ENCODE measurements around the gene CDH4.

- TF ChIP-seq CTCF (IDR thresholded peaks at IDR 0.05; ENCODE audit: insufficient read depth, low read depth, low read length) (no peak), EZH2 (IDR thresholded peaks at IDR 0.05; ENCODE audit: insufficient read depth, low read length) (no peak)
Measured at GRCh38 chr20:61668771-61669503, 416.9 kb downstream of the CDH4 start.

Measured in astrocyte (in vitro differentiated cells and primary cell).